ENCODE results near the gene C19orf25.
"Not testable (repeated sequence)": the region's sequence is repeated elsewhere in the genome, so short reads cannot be mapped to it uniquely, and the experiment has no call there.

The C19orf25 gene

GRCh38 chr19:1483131-1483978 lies 4.3 kb upstream of the C19orf25 start:
- DNase-seq (ENCODE audit: low read depth) = no peak
- TF ChIP-seq MAX (IDR thresholded peaks at IDR 0.05; ENCODE audit: low read depth, low read length) = no peak
- TF ChIP-seq MYC (IDR thresholded peaks at IDR 0.05; ENCODE audit: low read depth, low read length) = no peak
- H3K4me3 ChIP-seq (ENCODE audit: low read depth, low read length) = no peak overlapping the region

GRCh38 chr19:1482361-1483130 lies 3.5 kb upstream of the C19orf25 start:
- DNase-seq (ENCODE audit: low read depth) = no peak
- no peak overlapping the region for H3K4me3 ChIP-seq (ENCODE audit: low read depth, low read length)
- TF ChIP-seq CTCF (IDR thresholded peaks at IDR 0.05; ENCODE audit: low read depth, low read length) = no peak
- TF ChIP-seq MYC (IDR thresholded peaks at IDR 0.05; ENCODE audit: low read depth, low read length) = no peak
- TF ChIP-seq POLR2A (IDR thresholded peaks at IDR 0.05; ENCODE audit: extremely low read depth, insufficient read length) = no peak
- no peak for TF ChIP-seq MAX (IDR thresholded peaks at IDR 0.05; ENCODE audit: low read depth, low read length)

GRCh38 chr19:1481893-1482360 lies 2.9 kb upstream of the C19orf25 start:
- no peak for DNase-seq (ENCODE audit: low read depth)
- TF ChIP-seq MYC (IDR thresholded peaks at IDR 0.05; ENCODE audit: low read depth, low read length) = no peak
- TF ChIP-seq MAX (IDR thresholded peaks at IDR 0.05; ENCODE audit: low read depth, low read length) = no peak
- no peak for TF ChIP-seq POLR2A (IDR thresholded peaks at IDR 0.05; ENCODE audit: extremely low read depth, insufficient read length)
- TF ChIP-seq CTCF (IDR thresholded peaks at IDR 0.05; ENCODE audit: low read depth, low read length) = no peak
- H3K4me3 ChIP-seq (ENCODE audit: low read depth, low read length) = no peak overlapping the region

GRCh38 chr19:1481224-1481892 lies 2.3 kb upstream of the C19orf25 start:
- H3K4me3 ChIP-seq (ENCODE audit: low read depth, low read length) = no peak overlapping the region
- TF ChIP-seq POLR2A (IDR thresholded peaks at IDR 0.05; ENCODE audit: extremely low read depth, insufficient read length) = no peak
- no peak for TF ChIP-seq MAX (IDR thresholded peaks at IDR 0.05; ENCODE audit: low read depth, low read length)
- TF ChIP-seq MYC (IDR thresholded peaks at IDR 0.05; ENCODE audit: low read depth, low read length) = no peak
- TF ChIP-seq CTCF (IDR thresholded peaks at IDR 0.05; ENCODE audit: low read depth, low read length) = no peak
- no peak for DNase-seq (ENCODE audit: low read depth)

GRCh38 chr19:1477056-1477455 lies 2.0 kb downstream of the C19orf25 start:
- H3K4me3 ChIP-seq (ENCODE audit: low read depth, low read length); DNase-seq (ENCODE audit: low read depth): not testable (repeated sequence)

- H3K4me3 ChIP-seq (ENCODE audit: low read depth, low read length) = no peak overlapping the region
- no peak for DNase-seq (ENCODE audit: low read depth)
- no peak for TF ChIP-seq CTCF (IDR thresholded peaks at IDR 0.05; ENCODE audit: low read depth, low read length)
- TF ChIP-seq POLR2A (IDR thresholded peaks at IDR 0.05; ENCODE audit: extremely low read depth, insufficient read length) = no peak
- TF ChIP-seq MAX (IDR thresholded peaks at IDR 0.05; ENCODE audit: low read depth, low read length) = no peak
- TF ChIP-seq MYC (IDR thresholded peaks at IDR 0.05; ENCODE audit: low read depth, low read length) = no peak
These were observed 3.1 kb downstream of the C19orf25 start for GRCh38 chr19:1475751-1476437.

All from NB4 (cell line).